GM13976 (cell line): ENCODE data around the gene CYLD.

Experiments used
- DNase-seq: peaks from one replicate; pipeline ENCODE4 v3.0.0; 2012; ENCODE audit warnings: low spot score
- CTCF ChIP-seq: IDR thresholded peaks from 2 replicates; pipeline ENCODE4 v1.5.1; 2012; ENCODE audit warnings: borderline replicate concordance, mild to moderate bottlenecking; ENCODE audit not compliant: insufficient read depth; ENCODE audit errors: extremely low read depth, missing control alignments, control extremely low read depth
- in situ Hi-C: fragments of 300-500 bp; cut with MboI; formaldehyde crosslinking; loops from one replicate; pipeline ENCODE4 v1.12.0; 2022; ENCODE audit warnings: low sequenced_read_pairs, mixed read lengths, inconsistent platforms; ENCODE audit not compliant: unreplicated experiment

CYLD gene

GRCh38 chr16:50718761-50719400 is 23.0 kb upstream of the CYLD start:
- in situ Hi-C loops = no loop called here
- TF ChIP-seq CTCF = no peak
- DNase-seq = no peak

- TF ChIP-seq CTCF = no peak
- in situ Hi-C loops = no loop called here
- no peak for DNase-seq
Observed at GRCh38 chr16:50719401-50720337, 22.2 kb upstream of the CYLD start.

GRCh38 chr16:50721549-50722404 is 20.1 kb upstream of the CYLD start:
- TF ChIP-seq CTCF = no peak
- no peak for DNase-seq
- in situ Hi-C loops = no loop called here

- in situ Hi-C loops = no loop called here
- TF ChIP-seq CTCF = no peak
- no peak for DNase-seq
Observed at GRCh38 chr16:50722405-50722737, 19.5 kb upstream of the CYLD start.

GRCh38 chr16:50722960-50723359 is 18.9 kb upstream of the CYLD start:
- TF ChIP-seq CTCF = no peak
- DNase-seq = no peak
- in situ Hi-C loops = no loop called here

- in situ Hi-C loops = no loop called here
- DNase-seq = no peak
- no peak for TF ChIP-seq CTCF
Observed at GRCh38 chr16:50724306-50724705, 17.6 kb upstream of the CYLD start.
